GM19395 (cell line): ENCODE measurements around the gene CEP131.

ENCODE experiments used
- ATAC-seq: cut with Tn5 transposase; IDR thresholded peaks from one replicate; pipeline ENCODE4 v1.9.1; 2021; ENCODE audit warnings: mild to moderate bottlenecking, moderate library complexity; ENCODE audit not compliant: unreplicated experiment

CEP131 gene

GRCh38 chr17:81222906-81223761, at the start of gene CEP131:
CEP131 (minus strand) TSS chr17:81222965; CDS start chr17:81220056, 2,909 bp downstream.
- ATAC-seq: peak; percentile 91

GRCh38 chr17:81271226-81271625, 48.5 kb upstream of the CEP131 start:
- no peak for ATAC-seq

- no peak for ATAC-seq
Observed at GRCh38 chr17:81270279-81270678, 47.5 kb upstream of the CEP131 start.

GRCh38 chr17:81267390-81268067, 44.8 kb upstream of the CEP131 start:
- no peak for ATAC-seq

- no peak for ATAC-seq
Observed at GRCh38 chr17:81265576-81265975, 42.8 kb upstream of the CEP131 start.

- ATAC-seq: no peak
Observed at GRCh38 chr17:81264640-81265039, 41.9 kb upstream of the CEP131 start.

- ATAC-seq: no peak
Observed at GRCh38 chr17:81263371-81264181, 40.8 kb upstream of the CEP131 start.

GRCh38 chr17:81261582-81262336, 39.0 kb upstream of the CEP131 start:
- no peak for ATAC-seq

GRCh38 chr17:81261096-81261495, 38.3 kb upstream of the CEP131 start:
- no peak for ATAC-seq

GRCh38 chr17:81260641-81261040, 37.9 kb upstream of the CEP131 start:
- ATAC-seq: no peak

- ATAC-seq: no peak
Observed at GRCh38 chr17:81260171-81260570, 37.4 kb upstream of the CEP131 start.

- ATAC-seq: no peak
Observed at GRCh38 chr17:81259058-81259605, 36.4 kb upstream of the CEP131 start.

- ATAC-seq: no peak
Observed at GRCh38 chr17:81258292-81258691, 35.5 kb upstream of the CEP131 start.

- no peak for ATAC-seq
Observed at GRCh38 chr17:81257533-81257932, 34.8 kb upstream of the CEP131 start.

- no peak for ATAC-seq
Observed at GRCh38 chr17:81256616-81257015, 33.9 kb upstream of the CEP131 start.

- ATAC-seq: no peak
Observed at GRCh38 chr17:81254955-81255717, 32.4 kb upstream of the CEP131 start.

- ATAC-seq: no peak
Observed at GRCh38 chr17:81253358-81254131, 30.8 kb upstream of the CEP131 start.

- no peak for ATAC-seq
Observed at GRCh38 chr17:81252987-81253329, 30.2 kb upstream of the CEP131 start.
